Endothelial cell of umbilical vein (primary cell): ENCODE results near the gene LRP1B. TPM values are rescaled to one million over a fixed set of nuclear protein-coding genes. Genes with fewer than 3 reads are reported as not detected.

Experiments used
- BruUV-seq: library from RNA; stranded (reverse); fragments of 400-500 nt; replicated peaks from 2 replicates; lab custom pipeline; 2021; lab: Mats Ljungman, UMichigan
- CTCF ChIA-PET: fragments of 300-600, 350-600 bp; sonication (Branson Sonifier 250); formaldehyde crosslinking; loops from one replicate; lab custom pipeline; 2021; ENCODE audit warnings: antibody characterized with exemption, inconsistent platforms; lab: Charles Lee
- POLR2A ChIA-PET: fragments of 300-600, 350-600 bp; sonication (Branson Sonifier 250); formaldehyde crosslinking; loops from one replicate; lab custom pipeline; 2021; ENCODE audit warnings: antibody characterized with exemption, inconsistent platforms; lab: Charles Lee
- DNase-seq: peaks from one replicate; pipeline ENCODE4 v3.0.0-alpha.2; 2011; ENCODE audit warnings: low read depth, low spot score
- FAIRE-seq: peaks from 2 replicates; lab custom pipeline; 2011; peaks lifted over from hg19 to GRCh38; lab: Jason Lieb, UNC
- H2AFZ ChIP-seq: 2 replicates; pipeline ENCODE4 v1.6.0; 2012; ENCODE audit warnings: low read depth, low read length, control low read depth, inconsistent platforms
- H3K27ac ChIP-seq: 2 replicates; pipeline ENCODE4 v1.5.1; 2011; ENCODE audit warnings: low read depth, mild to moderate bottlenecking, control low read depth, low read length, moderate library complexity; ENCODE audit not compliant: insufficient read depth
- H3K27me3 ChIP-seq, 2 experiments: 2 replicates each; pipeline versions ENCODE4 v1.6.0 to v1.6.1; 2011; ENCODE audit warnings: low read length in 2 of 2, mixed read lengths in 1 of 2; ENCODE audit not compliant: control insufficient read depth in 2 of 2, insufficient read depth in 2 of 2
- H3K36me3 ChIP-seq, 2 experiments: 2 replicates in 1 of 2; 3 replicates in 1 of 2; pipeline ENCODE4 v1.5.1; 2011; ENCODE audit warnings: low read length in 2 of 2, mild to moderate bottlenecking in 1 of 2, moderate library complexity in 1 of 2; ENCODE audit not compliant: control insufficient read depth in 2 of 2, insufficient read depth in 2 of 2; ENCODE audit errors: extremely low read depth in 1 of 2
- H3K4me1 ChIP-seq: 3 replicates; pipeline ENCODE4 v1.5.1; 2011; ENCODE audit warnings: mild to moderate bottlenecking, low read length; ENCODE audit not compliant: control insufficient read depth, insufficient read depth; ENCODE audit errors: extremely low read depth
- H3K4me2 ChIP-seq: 2 replicates; pipeline ENCODE4 v1.6.1; 2011; ENCODE audit warnings: low read length, control low read depth, mixed read lengths; ENCODE audit not compliant: insufficient read depth
- H3K4me3 ChIP-seq, 3 experiments: fragments of 200-600 bp in 1 of 3; sonication (generic), shearing (Covaris generic) in 1 of 3; replicated peaks in 1 of 3; 2 replicates each; pipeline ENCODE4 v1.5.1; 2011 to 2016; ENCODE audit warnings: control low read depth in 3 of 3, low read length in 3 of 3, mild to moderate bottlenecking in 2 of 3, inconsistent platforms in 1 of 3, low read depth in 1 of 3, moderate library complexity in 1 of 3; ENCODE audit not compliant: insufficient read depth in 1 of 3
- H3K79me2 ChIP-seq: 2 replicates; pipeline ENCODE4 v1.6.0; 2012; ENCODE audit warnings: low read length, inconsistent platforms; ENCODE audit not compliant: control insufficient read depth, insufficient read depth
- H3K9ac ChIP-seq: replicated peaks from 2 replicates; pipeline ENCODE3; 2011; ENCODE audit warnings: low read length, control low read depth; ENCODE audit not compliant: insufficient read depth; ENCODE audit errors: extremely low read depth
- H3K9me1 ChIP-seq: replicated peaks from 3 replicates; pipeline ENCODE4 v1.6.0; 2011; ENCODE audit warnings: mild to moderate bottlenecking, low read length; ENCODE audit not compliant: control insufficient read depth, insufficient read depth; ENCODE audit errors: extremely low read depth
- H3K9me3 ChIP-seq: replicated peaks from 2 replicates; pipeline ENCODE4 v1.5.1; 2012; ENCODE audit warnings: low read length, inconsistent platforms; ENCODE audit not compliant: control insufficient read depth, insufficient read depth
- H4K20me1 ChIP-seq: replicated peaks from 2 replicates; pipeline ENCODE3; 2011; ENCODE audit warnings: mild to moderate bottlenecking, low read length; ENCODE audit not compliant: control insufficient read depth, insufficient read depth; ENCODE audit errors: extremely low read depth
- CTCF ChIP-seq, 2 donors: IDR thresholded peaks; 1 replicate in 1 of 2; 2 replicates in 1 of 2; pipeline ENCODE4 v1.5.1; 2011; ENCODE audit warnings: low read length in 2 of 2, mild to moderate bottlenecking in 2 of 2, moderate library complexity in 2 of 2, control low read depth in 1 of 2, inconsistent platforms in 1 of 2, low read depth in 1 of 2; ENCODE audit not compliant: insufficient read depth in 1 of 2; ENCODE audit errors: extremely low read depth in 1 of 2
- EZH2 ChIP-seq: IDR thresholded peaks from 2 replicates; pipeline ENCODE4 v1.6.1; 2012; ENCODE audit warnings: borderline replicate concordance, low read depth, mild to moderate bottlenecking, moderate library complexity, low read length, inconsistent platforms; ENCODE audit not compliant: severe bottlenecking
- FOS ChIP-seq: IDR thresholded peaks from 2 replicates; pipeline ENCODE4 v1.6.1; 2011; ENCODE audit warnings: mild to moderate bottlenecking, low read length, moderate library complexity, borderline replicate concordance; ENCODE audit not compliant: insufficient read depth
- GATA2 ChIP-seq: IDR thresholded peaks from 2 replicates; pipeline ENCODE4 v1.7.0; 2011; ENCODE audit warnings: low read depth, mild to moderate bottlenecking, moderate library complexity, mixed read lengths, low read length; ENCODE audit not compliant: insufficient read length, insufficient read depth
- JUN ChIP-seq: IDR thresholded peaks from 2 replicates; pipeline ENCODE4 v1.6.1; 2011; ENCODE audit warnings: borderline replicate concordance, low read depth; ENCODE audit not compliant: insufficient read length, insufficient read depth
- MAX ChIP-seq: IDR thresholded peaks from 2 replicates; pipeline ENCODE4 v1.6.1; 2011; ENCODE audit not compliant: insufficient read depth, insufficient read length
- MYC ChIP-seq: IDR thresholded peaks from one replicate; pipeline ENCODE4 v1.6.1; 2011; ENCODE audit warnings: mild to moderate bottlenecking, low read depth, low read length
- POLR2A ChIP-seq: IDR thresholded peaks from 2 replicates; pipeline ENCODE4 v1.6.1; 2012; ENCODE audit warnings: low read depth, mild to moderate bottlenecking, control low read depth, low read length
- POLR2AphosphoS5 ChIP-seq: IDR thresholded peaks from 2 replicates; pipeline ENCODE4 v1.6.1; 2012; ENCODE audit warnings: low read depth, mild to moderate bottlenecking, control low read depth, low read length, moderate library complexity; ENCODE audit not compliant: insufficient read depth
- dilution Hi-C: fragments of 300-500 bp; cut with MboI; formaldehyde crosslinking; loops from one replicate; pipeline ENCODE4 v1.15.0; 2019; ENCODE audit warnings: low sequenced_read_pairs; ENCODE audit not compliant: extremely low pct_ligation_motif_present
- intact Hi-C: fragments of 100-400 bp; cut with micrococcal nuclease; formaldehyde crosslinking; loops from one replicate; pipeline ENCODE4 v1.10.0; 2022
- polyA plus RNA-seq, 4 experiments: library from polyadenylated mRNA; depleted of rRNA in 3 of 4; stranded (reverse) in 3 of 4; unstranded in 1 of 4; fragments of >200 nt; gene quantifications; 2 replicates each; pipeline versions ENCODE4 v1.2.1 to v1.2.3, GENCODE V29; 2011 to 2012; ENCODE audit warnings: missing spikeins in 1 of 4
- total RNA-seq: library from RNA; stranded (reverse); gene quantifications from 2 replicates; pipeline ENCODE4 v1.2.3, GENCODE V29; 2021

LRP1B gene
- total and polyA plus RNA-seq, 2 donors (not counting 3 experiments of a cell fraction or from before 2014, with no cell fraction given), result 0.03 to 0.07 TPM

- POLR2A ChIA-PET, result no interaction called here
Measured at GRCh38 chr2:140882671-140883620, 1247.9 kb downstream of the LRP1B start.

More at GRCh38 chr2:140882671-140883620, 1247.9 kb downstream of the LRP1B start:
- Histone ChIP-seq H3K79me2 (no peaks in the 10 kb centered on the region), H3K9me1 (no peaks in the 10 kb centered on the region), H3K9ac (no peak overlapping the region), H3K4me1 (no peaks in the 10 kb centered on the region), H3K4me3 (no peak overlapping the region), H2AFZ (no peak overlapping the region), H3K27me3 (no peaks in the 10 kb centered on the region), H3K36me3 (no peaks in the 10 kb centered on the region), H3K4me2 (no peak overlapping the region), H4K20me1 (no peaks in the 10 kb centered on the region), H3K9me3 (no peaks in the 10 kb centered on the region), H3K27ac (no peak overlapping the region)
- intact Hi-C loops (no loop called here), dilution Hi-C loops (no loop called here)
- DNase-seq, result no peak
- BruUV-seq, result no TSS peak
- CTCF ChIA-PET, result interaction anchor here (0.7 to 1.6 kb wide), 2 partner anchors 19 to 682 kb away, joined by 3 to 4 read pairs; no protein-coding TSS in a partner anchor
- TF ChIP-seq POLR2A (no peak), POLR2AphosphoS5 (no peak), GATA2 (no peak), FOS (no peak), MYC (no peak), CTCF (IDR thresholded peaks at IDR 0.05; ENCODE audit: extremely low read depth in 1 of 2, insufficient read depth in 1 of 2, low read depth in 1 of 2, low read length in 2 of 2) (no peak), EZH2 (no peak), JUN (no peak), MAX (no peak)
- FAIRE-seq, result no peak
